Activated T-cell treated with anti-CD3 and anti-CD28 coated beads for 48 hours (primary cell): Measurements from ENCODE around the gene PPP1R15B.

Source experiments
- DNase-seq: peaks from one replicate; pipeline ENCODE4 v3.0.0-alpha.2; 2020; ENCODE audit warnings: low read depth

Gene PPP1R15B

GRCh38 chr1:204400882-204401510 lies 10.6 kb downstream of the PPP1R15B start:
- no peak for DNase-seq

- no peak for DNase-seq
Measured at GRCh38 chr1:204398197-204399125, 13.2 kb downstream of the PPP1R15B start.

- DNase-seq = no peak
Measured at GRCh38 chr1:204396015-204396583, 15.5 kb downstream of the PPP1R15B start.

- DNase-seq = no peak
Measured at GRCh38 chr1:204391629-204392028, 20.0 kb downstream of the PPP1R15B start.

- DNase-seq = no peak
Measured at GRCh38 chr1:204390751-204391466, 20.7 kb downstream of the PPP1R15B start.

- no peak for DNase-seq
Measured at GRCh38 chr1:204385727-204386126, 25.9 kb downstream of the PPP1R15B start.

GRCh38 chr1:204384636-204385352 lies 26.8 kb downstream of the PPP1R15B start:
- DNase-seq = no peak

GRCh38 chr1:204383163-204383904 lies 28.3 kb downstream of the PPP1R15B start:
- no peak for DNase-seq

GRCh38 chr1:204382714-204383083 lies 28.9 kb downstream of the PPP1R15B start:
- no peak for DNase-seq

GRCh38 chr1:204380293-204380831 lies 31.3 kb downstream of the PPP1R15B start:
- DNase-seq = no peak

GRCh38 chr1:204377800-204378668 lies 33.6 kb downstream of the PPP1R15B start:
- no peak for DNase-seq

- DNase-seq = no peak
Measured at GRCh38 chr1:204376919-204377799, 34.5 kb downstream of the PPP1R15B start.

GRCh38 chr1:204376465-204376864 lies 35.2 kb downstream of the PPP1R15B start:
- no peak for DNase-seq

- DNase-seq = no peak
Measured at GRCh38 chr1:204373911-204374310, 37.7 kb downstream of the PPP1R15B start.

GRCh38 chr1:204370176-204370575 lies 41.4 kb downstream of the PPP1R15B start:
- DNase-seq = no peak

GRCh38 chr1:204368996-204369726 lies 42.5 kb downstream of the PPP1R15B start:
- DNase-seq = no peak

- no peak for DNase-seq
Measured at GRCh38 chr1:204367956-204368355, 43.7 kb downstream of the PPP1R15B start.
